ENCODE measurements around the gene FOXA2.

GRCh38 chr20:22584522-22584921 is at the start of gene FOXA2:
- TF ChIP-seq, protein P1, sequence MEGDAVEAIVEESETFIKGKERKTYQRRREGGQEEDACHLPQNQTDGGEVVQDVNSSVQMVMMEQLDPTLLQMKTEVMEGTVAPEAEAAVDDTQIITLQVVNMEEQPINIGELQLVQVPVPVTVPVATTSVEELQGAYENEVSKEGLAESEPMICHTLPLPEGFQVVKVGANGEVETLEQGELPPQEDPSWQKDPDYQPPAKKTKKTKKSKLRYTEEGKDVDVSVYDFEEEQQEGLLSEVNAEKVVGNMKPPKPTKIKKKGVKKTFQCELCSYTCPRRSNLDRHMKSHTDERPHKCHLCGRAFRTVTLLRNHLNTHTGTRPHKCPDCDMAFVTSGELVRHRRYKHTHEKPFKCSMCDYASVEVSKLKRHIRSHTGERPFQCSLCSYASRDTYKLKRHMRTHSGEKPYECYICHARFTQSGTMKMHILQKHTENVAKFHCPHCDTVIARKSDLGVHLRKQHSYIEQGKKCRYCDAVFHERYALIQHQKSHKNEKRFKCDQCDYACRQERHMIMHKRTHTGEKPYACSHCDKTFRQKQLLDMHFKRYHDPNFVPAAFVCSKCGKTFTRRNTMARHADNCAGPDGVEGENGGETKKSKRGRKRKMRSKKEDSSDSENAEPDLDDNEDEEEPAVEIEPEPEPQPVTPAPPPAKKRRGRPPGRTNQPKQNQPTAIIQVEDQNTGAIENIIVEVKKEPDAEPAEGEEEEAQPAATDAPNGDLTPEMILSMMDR (IDR thresholded peaks at IDR 0.05 in 8 of 11, conservative IDR thresholded peaks at IDR 0.05 in 3 of 11): no peak
- TF ChIP-seq POLR2A (IDR thresholded peaks at IDR 0.05) (no peak), POLR2AphosphoS5 (IDR thresholded peaks at IDR 0.05) (no peak)

Measured in spleen (tissue), 7 donors.